Measurements from ENCODE around the gene ADAMTS18. TPM values are rescaled to one million over a fixed set of nuclear protein-coding genes. Genes with fewer than 3 reads are reported as not detected.

ADAMTS18 gene
- total and polyA plus RNA-seq, 2 donors (not counting 3 experiments of a cell fraction or from before 2014, with no cell fraction given), result 18.4 to 27.5 TPM

DNA sequence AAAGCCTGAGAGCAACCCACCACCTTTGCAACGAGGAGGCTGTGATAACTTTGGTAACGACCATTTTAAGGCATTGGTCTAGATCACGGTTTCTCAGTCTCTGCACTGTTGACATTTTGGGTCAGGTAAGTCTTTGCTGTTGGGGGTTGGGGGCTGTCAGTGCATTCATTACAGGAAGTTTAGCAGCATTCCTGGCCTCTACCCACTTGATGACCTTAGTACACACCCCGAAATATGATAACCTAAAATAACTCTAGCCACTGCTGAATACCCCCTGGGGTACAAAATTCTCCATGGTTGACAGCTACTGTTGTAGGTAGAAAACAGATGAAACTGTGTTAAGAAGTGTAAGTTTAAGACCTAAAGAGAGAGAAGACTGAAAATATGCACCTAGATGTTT is 36.3 kb downstream of the ADAMTS18 start:
- dilution Hi-C loops (cut with MboI; ENCODE audit: extremely low pct_ligation_motif_present, low sequenced_read_pairs), result no loop called here
- intact Hi-C loops (cut with micrococcal nuclease), result no loop called here
- TF ChIP-seq GATA2 (IDR thresholded peaks at IDR 0.05; ENCODE audit: insufficient read depth, insufficient read length, low read depth, low read length) (no peak), MYC (IDR thresholded peaks at IDR 0.05; ENCODE audit: low read depth, low read length) (no peak), JUN (IDR thresholded peaks at IDR 0.05; ENCODE audit: borderline replicate concordance, insufficient read depth, insufficient read length, low read depth) (no peak), POLR2A (IDR thresholded peaks at IDR 0.05; ENCODE audit: low read depth, low read length) (no peak), POLR2AphosphoS5 (IDR thresholded peaks at IDR 0.05; ENCODE audit: insufficient read depth, low read depth, low read length) (no peak), EZH2 (IDR thresholded peaks at IDR 0.05; ENCODE audit: borderline replicate concordance, low read depth, low read length, severe bottlenecking) (no peak), FOS (IDR thresholded peaks at IDR 0.05; ENCODE audit: borderline replicate concordance, insufficient read depth, low read length) (no peak)
- TF ChIP-seq, protein P1, sequence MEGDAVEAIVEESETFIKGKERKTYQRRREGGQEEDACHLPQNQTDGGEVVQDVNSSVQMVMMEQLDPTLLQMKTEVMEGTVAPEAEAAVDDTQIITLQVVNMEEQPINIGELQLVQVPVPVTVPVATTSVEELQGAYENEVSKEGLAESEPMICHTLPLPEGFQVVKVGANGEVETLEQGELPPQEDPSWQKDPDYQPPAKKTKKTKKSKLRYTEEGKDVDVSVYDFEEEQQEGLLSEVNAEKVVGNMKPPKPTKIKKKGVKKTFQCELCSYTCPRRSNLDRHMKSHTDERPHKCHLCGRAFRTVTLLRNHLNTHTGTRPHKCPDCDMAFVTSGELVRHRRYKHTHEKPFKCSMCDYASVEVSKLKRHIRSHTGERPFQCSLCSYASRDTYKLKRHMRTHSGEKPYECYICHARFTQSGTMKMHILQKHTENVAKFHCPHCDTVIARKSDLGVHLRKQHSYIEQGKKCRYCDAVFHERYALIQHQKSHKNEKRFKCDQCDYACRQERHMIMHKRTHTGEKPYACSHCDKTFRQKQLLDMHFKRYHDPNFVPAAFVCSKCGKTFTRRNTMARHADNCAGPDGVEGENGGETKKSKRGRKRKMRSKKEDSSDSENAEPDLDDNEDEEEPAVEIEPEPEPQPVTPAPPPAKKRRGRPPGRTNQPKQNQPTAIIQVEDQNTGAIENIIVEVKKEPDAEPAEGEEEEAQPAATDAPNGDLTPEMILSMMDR (IDR thresholded peaks at IDR 0.05; ENCODE audit: extremely low read depth in 1 of 2, insufficient read depth in 1 of 2, low read depth in 1 of 2, low read length in 2 of 2), result no peak
- TF ChIP-seq, protein P2, sequence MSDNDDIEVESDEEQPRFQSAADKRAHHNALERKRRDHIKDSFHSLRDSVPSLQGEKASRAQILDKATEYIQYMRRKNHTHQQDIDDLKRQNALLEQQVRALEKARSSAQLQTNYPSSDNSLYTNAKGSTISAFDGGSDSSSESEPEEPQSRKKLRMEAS (IDR thresholded peaks at IDR 0.05; ENCODE audit: insufficient read depth, insufficient read length), result no peak
- no peaks in the 10 kb centered on the region for H4K20me1 ChIP-seq (replicated peaks; ENCODE audit: control insufficient read depth, extremely low read depth, insufficient read depth, low read length)
- no TSS peak for BruUV-seq (replicated peaks)
- peaks cover 25% of the 10 kb centered on the region for H3K4me1 ChIP-seq (ENCODE audit: control insufficient read depth, extremely low read depth, insufficient read depth, low read length)
- H3K79me2 ChIP-seq (ENCODE audit: control insufficient read depth, insufficient read depth, low read length), result peaks cover 5% of the 10 kb centered on the region
- FAIRE-seq, result no peak
- no peak overlapping the region for H3K4me2 ChIP-seq (ENCODE audit: insufficient read depth, low read length)
- H3K4me3 ChIP-seq (replicated peaks in 1 of 3; ENCODE audit: insufficient read depth in 1 of 3, low read depth in 1 of 3, low read length in 3 of 3), result no peak overlapping the region
- no peak overlapping the region for H2AFZ ChIP-seq (ENCODE audit: low read depth, low read length)
- no peaks in the 10 kb centered on the region for H3K9me3 ChIP-seq (replicated peaks; ENCODE audit: control insufficient read depth, insufficient read depth, low read length)
- no peaks in the 10 kb centered on the region for H3K9me1 ChIP-seq (replicated peaks; ENCODE audit: control insufficient read depth, extremely low read depth, insufficient read depth, low read length)
- H3K9ac ChIP-seq (replicated peaks; ENCODE audit: extremely low read depth, insufficient read depth, low read length), result no peak overlapping the region
- no peak overlapping the region for H3K27ac ChIP-seq (ENCODE audit: insufficient read depth, low read depth, low read length)
- no peak for DNase-seq (ENCODE audit: low read depth, low spot score)
- CTCF ChIA-PET, result no interaction called here
- POLR2A ChIA-PET, result no interaction called here
- H3K27me3 ChIP-seq (ENCODE audit: control insufficient read depth in 2 of 2, insufficient read depth in 2 of 2, low read length in 2 of 2), result no peaks in the 10 kb centered on the region
- H3K36me3 ChIP-seq (ENCODE audit: control insufficient read depth in 2 of 2, extremely low read depth in 1 of 2, insufficient read depth in 2 of 2, low read length in 2 of 2), result no peaks in the 10 kb centered on the region
